NCI-H2107 treated with DMSO at 0.1 percent for 48 hours (cell line): ENCODE results near the gene DDX24.
A peak's percentile ranks its signal among the peaks of the same experiment; 100 is the strongest.

Experiments used
- DNase-seq: peaks from one replicate; lab custom pipeline; 2025; ENCODE audit not compliant: unreplicated experiment; lab: John Stamatoyannopoulos, UW

Gene DDX24

GRCh38 chr14:94031883-94032279, 49.1 kb downstream of the DDX24 start:
- no peak for DNase-seq

GRCh38 chr14:94031161-94031882, 49.7 kb downstream of the DDX24 start:
- DNase-seq, result no peak

- DNase-seq, result no peak
Measured at GRCh38 chr14:94030571-94030970, 50.4 kb downstream of the DDX24 start.

- no peak for DNase-seq
Measured at GRCh38 chr14:94029671-94030203, 51.3 kb downstream of the DDX24 start.

GRCh38 chr14:94029265-94029664, 51.7 kb downstream of the DDX24 start:
- DNase-seq, result no peak

GRCh38 chr14:94028450-94028826, 52.6 kb downstream of the DDX24 start:
- DNase-seq, result no peak

GRCh38 chr14:94027566-94028449, 53.2 kb downstream of the DDX24 start:
- no peak for DNase-seq

GRCh38 chr14:94026889-94027469, 54.0 kb downstream of the DDX24 start:
- no peak for DNase-seq

- peak; percentile 93 for DNase-seq
Measured at GRCh38 chr14:94026173-94026888, 54.7 kb downstream of the DDX24 start, which contains the start of gene OTUB2. TSS of gene OTUB2 (plus strand) at chr14:94026340. CDS start at chr14:94026538, 198 bp downstream.

GRCh38 chr14:94025720-94026119, 55.3 kb downstream of the DDX24 start:
- no peak for DNase-seq

GRCh38 chr14:94024549-94024948, 56.5 kb downstream of the DDX24 start:
- DNase-seq, result no peak

- DNase-seq, result no peak
Measured at GRCh38 chr14:94022532-94023411, 58.2 kb downstream of the DDX24 start.

GRCh38 chr14:94021416-94022157, 59.4 kb downstream of the DDX24 start:
- DNase-seq, result no peak

GRCh38 chr14:94021001-94021400, 60.0 kb downstream of the DDX24 start:
- DNase-seq, result no peak

- no peak for DNase-seq
Measured at GRCh38 chr14:94020267-94020666, 60.7 kb downstream of the DDX24 start.

- no peak for DNase-seq
Measured at GRCh38 chr14:94019329-94019728, 61.7 kb downstream of the DDX24 start.

- no peak for DNase-seq
Measured at GRCh38 chr14:94018308-94018707, 62.7 kb downstream of the DDX24 start.

GRCh38 chr14:94016446-94016976, 64.5 kb downstream of the DDX24 start:
- no peak for DNase-seq

- no peak for DNase-seq
Measured at GRCh38 chr14:94015223-94015622, 65.8 kb downstream of the DDX24 start.
